ENCODE data around the gene SWT1. TPM values are rescaled to one million over a fixed set of nuclear protein-coding genes. Genes with fewer than 3 reads are reported as not detected.
"Not testable (repeated sequence)": the region's sequence is repeated elsewhere in the genome, so short reads cannot be mapped to it uniquely, and the experiment has no call there.

Gene SWT1
- total and polyA plus RNA-seq, 2 experiments from 2014 or later = 3.4 to 9.5 TPM

DNA sequence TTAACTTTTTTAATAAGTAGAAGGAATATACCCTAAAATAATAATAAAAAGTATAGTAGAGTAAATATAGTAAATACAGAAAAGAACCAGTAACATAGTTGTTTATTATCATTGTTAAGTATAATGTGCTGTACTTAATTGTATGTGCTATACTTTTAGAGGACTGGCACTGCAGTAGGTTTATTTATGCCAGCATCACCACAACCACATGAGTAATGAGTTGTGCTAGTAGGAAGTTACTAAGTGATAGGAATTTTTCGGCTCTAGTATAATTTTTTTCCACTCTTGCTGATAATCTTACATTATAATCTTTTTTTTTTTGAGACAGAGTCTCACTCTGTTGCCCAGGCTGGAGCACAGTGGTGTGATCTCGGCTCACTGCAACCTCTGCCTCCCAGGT, 88.5 kb downstream of the SWT1 start:
- H3K79me2 ChIP-seq = no peaks in the 10 kb centered on the region
- no peaks in the 10 kb centered on the region for H4K20me1 ChIP-seq (ENCODE audit: insufficient read depth, poor library complexity, severe bottlenecking)
- H3K9me3 ChIP-seq (ENCODE audit: low read depth) = no peaks in the 10 kb centered on the region
- H3K4me3 ChIP-seq = no peak overlapping the region
- H2AFZ ChIP-seq = no peak overlapping the region
- TF ChIP-seq EZH2 (IDR thresholded peaks at IDR 0.05; ENCODE audit: borderline replicate concordance) (no peak), EZH2phosphoT487 (IDR thresholded peaks at IDR 0.05; ENCODE audit: low read depth, severe bottlenecking, unreplicated experiment) (no peak)
- TF ChIP-seq, protein P1, sequence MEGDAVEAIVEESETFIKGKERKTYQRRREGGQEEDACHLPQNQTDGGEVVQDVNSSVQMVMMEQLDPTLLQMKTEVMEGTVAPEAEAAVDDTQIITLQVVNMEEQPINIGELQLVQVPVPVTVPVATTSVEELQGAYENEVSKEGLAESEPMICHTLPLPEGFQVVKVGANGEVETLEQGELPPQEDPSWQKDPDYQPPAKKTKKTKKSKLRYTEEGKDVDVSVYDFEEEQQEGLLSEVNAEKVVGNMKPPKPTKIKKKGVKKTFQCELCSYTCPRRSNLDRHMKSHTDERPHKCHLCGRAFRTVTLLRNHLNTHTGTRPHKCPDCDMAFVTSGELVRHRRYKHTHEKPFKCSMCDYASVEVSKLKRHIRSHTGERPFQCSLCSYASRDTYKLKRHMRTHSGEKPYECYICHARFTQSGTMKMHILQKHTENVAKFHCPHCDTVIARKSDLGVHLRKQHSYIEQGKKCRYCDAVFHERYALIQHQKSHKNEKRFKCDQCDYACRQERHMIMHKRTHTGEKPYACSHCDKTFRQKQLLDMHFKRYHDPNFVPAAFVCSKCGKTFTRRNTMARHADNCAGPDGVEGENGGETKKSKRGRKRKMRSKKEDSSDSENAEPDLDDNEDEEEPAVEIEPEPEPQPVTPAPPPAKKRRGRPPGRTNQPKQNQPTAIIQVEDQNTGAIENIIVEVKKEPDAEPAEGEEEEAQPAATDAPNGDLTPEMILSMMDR (IDR thresholded peaks at IDR 0.05; ENCODE audit: poor library complexity) = no peak
- WGBS (ENCODE audit: low lambda C conversion rate, missing lambda C conversion rate) = 100% methylated on average over 2 of the region's 2 CpGs
- no peaks in the 10 kb centered on the region for H3K9me2 ChIP-seq (replicated peaks; ENCODE audit: insufficient read depth)
- H3K36me3 ChIP-seq (replicated peaks; ENCODE audit: insufficient read depth, low read depth) = no peaks in the 10 kb centered on the region
- H3K4me2 ChIP-seq = no peak overlapping the region
- no peak overlapping the region for H3K27ac ChIP-seq
- no peaks in the 10 kb centered on the region for H3K27me3 ChIP-seq
- DNase-seq (ENCODE audit: low spot score) = no peak
- H3K4me1 ChIP-seq (ENCODE audit: insufficient read depth) = no peaks in the 10 kb centered on the region

DNA sequence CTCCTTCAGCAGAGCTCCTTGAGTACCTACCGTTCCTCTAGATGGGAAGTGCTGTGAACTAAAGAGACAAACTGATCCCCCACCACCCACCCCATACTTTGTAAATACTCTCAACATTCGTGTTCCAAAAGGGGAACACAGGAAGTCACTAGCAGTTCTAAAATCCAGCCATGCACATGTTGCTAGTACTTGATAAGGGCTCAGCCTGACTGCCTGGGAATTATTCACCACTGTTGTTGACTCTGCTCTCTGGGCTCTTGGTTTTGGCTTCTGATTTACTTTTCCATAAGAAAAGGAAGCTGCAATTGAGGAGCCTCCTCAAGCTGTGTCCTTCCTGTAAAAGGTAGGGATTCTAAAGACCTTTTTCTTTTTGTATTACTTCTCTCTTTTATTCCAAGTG, 92.6 kb downstream of the SWT1 start:
- Histone ChIP-seq H3K4me1 (ENCODE audit: insufficient read depth) (no peaks in the 10 kb centered on the region), H3K27ac (no peak overlapping the region), H3K36me3 (replicated peaks; ENCODE audit: insufficient read depth, low read depth) (no peaks in the 10 kb centered on the region), H3K9me2 (replicated peaks; ENCODE audit: insufficient read depth) (no peaks in the 10 kb centered on the region), H3K4me3 (no peak overlapping the region), H3K79me2 (no peaks in the 10 kb centered on the region), H2AFZ (no peak overlapping the region), H3K9me3 (ENCODE audit: low read depth) (no peaks in the 10 kb centered on the region), H4K20me1 (ENCODE audit: insufficient read depth, poor library complexity, severe bottlenecking) (no peaks in the 10 kb centered on the region), H3K27me3 (no peaks in the 10 kb centered on the region), H3K4me2 (no peak overlapping the region)
- TF ChIP-seq, protein P1 (IDR thresholded peaks at IDR 0.05; ENCODE audit: poor library complexity) = no peak
- TF ChIP-seq EZH2 (IDR thresholded peaks at IDR 0.05; ENCODE audit: borderline replicate concordance) = no peak
- no peak for TF ChIP-seq EZH2phosphoT487 (IDR thresholded peaks at IDR 0.05; ENCODE audit: low read depth, severe bottlenecking, unreplicated experiment)
- 55% methylated on average over 2 of the region's 2 CpGs for WGBS (ENCODE audit: low lambda C conversion rate, missing lambda C conversion rate)
- no peak for DNase-seq (ENCODE audit: low spot score)

DNA sequence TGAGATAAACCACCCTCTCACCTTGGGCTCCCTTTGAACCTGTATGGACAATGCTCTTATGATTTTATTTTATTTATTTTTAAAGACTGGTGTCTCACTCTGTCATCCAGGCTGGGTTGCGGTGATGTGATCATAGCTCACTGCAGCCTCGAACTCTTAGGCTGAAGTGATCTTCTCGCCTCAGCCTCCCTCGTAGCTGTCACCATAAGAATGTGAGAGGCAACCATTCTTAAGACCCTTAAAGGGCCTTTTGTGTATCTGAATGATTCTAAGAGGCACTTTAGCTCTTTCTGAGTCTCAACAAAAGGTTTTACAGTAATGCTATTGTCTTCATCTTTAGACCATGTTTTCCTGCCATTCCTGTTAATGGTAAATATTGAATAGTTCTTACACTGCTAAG, 93.1 kb downstream of the SWT1 start:
- no peak overlapping the region for H3K27ac ChIP-seq
- no peaks in the 10 kb centered on the region for H3K4me1 ChIP-seq (ENCODE audit: insufficient read depth)
- H3K79me2 ChIP-seq = no peaks in the 10 kb centered on the region
- H3K27me3 ChIP-seq = no peaks in the 10 kb centered on the region
- H2AFZ ChIP-seq = no peak overlapping the region
- H4K20me1 ChIP-seq (ENCODE audit: insufficient read depth, poor library complexity, severe bottlenecking) = no peaks in the 10 kb centered on the region
- no peak for DNase-seq (ENCODE audit: low spot score)
- no peaks in the 10 kb centered on the region for H3K9me2 ChIP-seq (replicated peaks; ENCODE audit: insufficient read depth)
- no peaks in the 10 kb centered on the region for H3K36me3 ChIP-seq (replicated peaks; ENCODE audit: insufficient read depth, low read depth)
- no peaks in the 10 kb centered on the region for H3K9me3 ChIP-seq (ENCODE audit: low read depth)
- no peak overlapping the region for H3K4me3 ChIP-seq
- H3K4me2 ChIP-seq = no peak overlapping the region
- WGBS (ENCODE audit: low lambda C conversion rate, missing lambda C conversion rate) = 90% methylated on average over 4 of the region's 4 CpGs
- TF ChIP-seq EZH2phosphoT487 (IDR thresholded peaks at IDR 0.05; ENCODE audit: low read depth, severe bottlenecking, unreplicated experiment) (no peak), EZH2 (IDR thresholded peaks at IDR 0.05; ENCODE audit: borderline replicate concordance) (no peak)
- TF ChIP-seq, protein P1 (IDR thresholded peaks at IDR 0.05; ENCODE audit: poor library complexity) = no peak

DNA sequence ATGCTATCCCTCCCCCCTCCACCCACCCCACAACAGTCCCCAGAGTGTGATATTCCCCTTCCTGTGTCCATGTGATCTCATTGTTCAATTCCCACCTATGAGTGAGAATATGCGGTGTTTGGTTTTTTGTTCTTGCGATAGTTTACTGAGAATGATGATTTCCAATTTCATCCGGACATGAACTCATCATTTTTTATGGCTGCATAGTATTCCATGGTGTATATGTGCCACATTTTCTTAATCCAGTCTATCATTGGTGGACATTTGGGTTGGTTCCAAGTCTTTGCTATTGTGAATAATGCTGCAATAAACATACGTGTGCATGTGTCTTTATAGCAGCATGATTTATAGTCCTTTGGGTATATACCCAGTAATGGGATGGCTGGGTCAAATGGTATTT, 95.0 kb downstream of the SWT1 start:
- WGBS (ENCODE audit: low lambda C conversion rate, missing lambda C conversion rate) = 100% methylated on average over 3 of the region's 4 CpGs
- not testable (repeated sequence) for H3K79me2 ChIP-seq; H2AFZ ChIP-seq; DNase-seq (ENCODE audit: low spot score); H3K4me2 ChIP-seq; H3K4me1 ChIP-seq (ENCODE audit: insufficient read depth); H3K9me3 ChIP-seq (ENCODE audit: low read depth); H3K4me3 ChIP-seq; H4K20me1 ChIP-seq (ENCODE audit: insufficient read depth, poor library complexity, severe bottlenecking); H3K27ac ChIP-seq; H3K9me2 ChIP-seq (replicated peaks; ENCODE audit: insufficient read depth); H3K36me3 ChIP-seq (replicated peaks; ENCODE audit: insufficient read depth, low read depth); H3K27me3 ChIP-seq

DNA sequence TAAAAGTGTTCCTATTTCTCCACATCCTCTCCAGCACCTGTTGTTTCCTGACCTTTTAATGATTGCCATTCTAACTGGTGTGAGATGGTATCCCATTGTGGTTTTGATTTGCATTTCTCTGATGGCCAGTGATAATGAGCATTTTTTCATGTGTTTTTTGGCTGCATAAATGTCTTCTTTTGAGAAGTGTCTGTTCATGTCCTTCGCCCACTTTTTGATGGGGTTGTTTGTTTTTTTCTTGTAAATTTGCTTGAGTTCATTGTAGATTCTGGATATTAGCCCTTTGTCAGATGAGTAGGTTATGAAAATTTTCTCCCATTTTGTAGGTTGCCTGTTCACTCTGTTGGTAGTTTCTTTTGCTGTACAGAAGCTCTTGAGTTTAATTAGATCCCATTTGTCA, 95.4 kb downstream of the SWT1 start:
- not testable (repeated sequence) for H3K36me3 ChIP-seq (replicated peaks; ENCODE audit: insufficient read depth, low read depth); H3K27ac ChIP-seq; H3K4me1 ChIP-seq (ENCODE audit: insufficient read depth); H3K27me3 ChIP-seq; H4K20me1 ChIP-seq (ENCODE audit: insufficient read depth, poor library complexity, severe bottlenecking); H2AFZ ChIP-seq; H3K9me3 ChIP-seq (ENCODE audit: low read depth); H3K79me2 ChIP-seq; H3K9me2 ChIP-seq (replicated peaks; ENCODE audit: insufficient read depth); H3K4me2 ChIP-seq; DNase-seq (ENCODE audit: low spot score); H3K4me3 ChIP-seq
- no CpG with 5 or more reads among the region's 1 CpG for WGBS (ENCODE audit: low lambda C conversion rate, missing lambda C conversion rate)

DNA sequence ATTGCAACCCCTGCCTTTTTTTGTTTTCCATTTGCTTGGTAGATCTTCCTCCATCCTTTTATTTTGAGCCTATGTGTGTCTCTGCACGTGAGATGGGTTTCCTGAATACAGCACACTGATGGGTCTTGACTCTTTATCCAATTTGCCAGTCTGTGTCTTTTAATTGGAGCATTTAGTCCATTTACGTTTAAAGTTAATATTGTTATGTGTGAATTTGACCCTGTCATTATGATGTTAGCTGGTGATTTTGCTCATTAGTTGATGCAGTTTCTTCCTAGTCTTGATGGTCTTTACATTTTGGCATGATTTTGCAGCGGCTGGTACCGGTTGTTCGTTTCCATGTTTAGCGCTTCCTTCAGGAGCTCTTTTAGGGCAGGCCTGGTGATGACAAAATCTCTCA, 98.6 kb downstream of the SWT1 start:
- 100% methylated on average over 5 of the region's 6 CpGs for WGBS (ENCODE audit: low lambda C conversion rate, missing lambda C conversion rate)
- not testable (repeated sequence) for H3K4me1 ChIP-seq (ENCODE audit: insufficient read depth); H3K4me3 ChIP-seq; H3K4me2 ChIP-seq; H3K36me3 ChIP-seq (replicated peaks; ENCODE audit: insufficient read depth, low read depth); DNase-seq (ENCODE audit: low spot score); H3K79me2 ChIP-seq; H4K20me1 ChIP-seq (ENCODE audit: insufficient read depth, poor library complexity, severe bottlenecking); H3K9me3 ChIP-seq (ENCODE audit: low read depth); H3K27me3 ChIP-seq; H3K27ac ChIP-seq; H2AFZ ChIP-seq; H3K9me2 ChIP-seq (replicated peaks; ENCODE audit: insufficient read depth)
